ENCODE data around the gene SLC30A1.

DNA sequence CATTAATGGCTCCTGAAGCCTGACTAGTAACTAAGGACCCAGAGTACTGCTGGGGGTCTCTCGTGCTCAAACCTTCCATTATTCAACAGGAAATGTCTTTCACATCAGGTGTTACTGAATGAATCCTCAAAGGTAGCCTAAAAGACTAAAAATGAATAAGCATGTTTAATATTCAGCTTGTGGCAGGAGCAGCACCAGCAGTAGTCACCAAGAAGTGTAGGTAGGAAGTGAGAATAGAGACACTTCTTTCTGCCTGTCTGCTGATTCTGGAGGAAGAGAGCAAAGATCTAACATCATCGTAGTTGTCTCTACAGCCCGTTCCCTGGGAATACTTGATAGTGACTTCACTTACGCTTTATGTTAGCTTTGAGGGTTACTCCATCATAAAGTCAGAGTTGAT lies 7.6 kb upstream of the SLC30A1 start:
- TF ChIP-seq, protein P1, sequence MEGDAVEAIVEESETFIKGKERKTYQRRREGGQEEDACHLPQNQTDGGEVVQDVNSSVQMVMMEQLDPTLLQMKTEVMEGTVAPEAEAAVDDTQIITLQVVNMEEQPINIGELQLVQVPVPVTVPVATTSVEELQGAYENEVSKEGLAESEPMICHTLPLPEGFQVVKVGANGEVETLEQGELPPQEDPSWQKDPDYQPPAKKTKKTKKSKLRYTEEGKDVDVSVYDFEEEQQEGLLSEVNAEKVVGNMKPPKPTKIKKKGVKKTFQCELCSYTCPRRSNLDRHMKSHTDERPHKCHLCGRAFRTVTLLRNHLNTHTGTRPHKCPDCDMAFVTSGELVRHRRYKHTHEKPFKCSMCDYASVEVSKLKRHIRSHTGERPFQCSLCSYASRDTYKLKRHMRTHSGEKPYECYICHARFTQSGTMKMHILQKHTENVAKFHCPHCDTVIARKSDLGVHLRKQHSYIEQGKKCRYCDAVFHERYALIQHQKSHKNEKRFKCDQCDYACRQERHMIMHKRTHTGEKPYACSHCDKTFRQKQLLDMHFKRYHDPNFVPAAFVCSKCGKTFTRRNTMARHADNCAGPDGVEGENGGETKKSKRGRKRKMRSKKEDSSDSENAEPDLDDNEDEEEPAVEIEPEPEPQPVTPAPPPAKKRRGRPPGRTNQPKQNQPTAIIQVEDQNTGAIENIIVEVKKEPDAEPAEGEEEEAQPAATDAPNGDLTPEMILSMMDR (IDR thresholded peaks at IDR 0.05), result no peak
- no peak for TF ChIP-seq POLR2A (IDR thresholded peaks at IDR 0.05)

Data from lower leg skin (tissue), 3 donors.